ENCODE data around the gene ITGA3. TPM values are rescaled to one million over a fixed set of nuclear protein-coding genes. Genes with fewer than 3 reads are reported as not detected.

The ITGA3 gene
- total RNA-seq, 1 experiment from 2014 or later: 22.5 TPM

GRCh38 chr17:50065056-50065455, 9.1 kb downstream of the ITGA3 start:
- Histone ChIP-seq H4K8ac (replicated peaks; ENCODE audit: insufficient read length, low read depth, low read length) (no peak overlapping the region), H4K5ac (ENCODE audit: insufficient read length, low read depth, low read length) (no peak overlapping the region), H3K18ac (ENCODE audit: insufficient read length, low read depth, low read length) (no peak overlapping the region), H4K91ac (ENCODE audit: insufficient read length, low read depth, low read length) (no peak overlapping the region), H4K20me1 (ENCODE audit: control insufficient read depth, insufficient read depth, insufficient read length) (no peaks in the 10 kb centered on the region), H2BK20ac (ENCODE audit: low read depth, low read length, poor library complexity, severe bottlenecking) (no peak overlapping the region), H3K23me2 (ENCODE audit: insufficient read length, low read depth, low read length, poor library complexity, severe bottlenecking) (no peaks in the 10 kb centered on the region), H3K56ac (ENCODE audit: insufficient read length, low read depth, low read length) (no peak overlapping the region), H3K9me3 (ENCODE audit: control insufficient read depth, low read depth, low read length) (no peaks in the 10 kb centered on the region), H3K79me2 (ENCODE audit: insufficient read depth, low read length) (no peaks in the 10 kb centered on the region; the same call in 1 of the 2 replicates), H2BK120ac (ENCODE audit: low read depth, low read length, poor library complexity, severe bottlenecking) (no peak overlapping the region), H3K4me2 (ENCODE audit: insufficient read depth, insufficient read length, low read length) (no peak overlapping the region), H3K4ac (ENCODE audit: low read depth, low read length) (no peak overlapping the region), H2AK5ac (ENCODE audit: insufficient read length, low read length) (no peak overlapping the region), H2BK15ac (ENCODE audit: low read depth, low read length) (no peak overlapping the region), H2BK5ac (ENCODE audit: insufficient read length, low read length) (no peak overlapping the region), H3K14ac (ENCODE audit: insufficient read depth, low read length) (no peak overlapping the region), H3K23ac (ENCODE audit: insufficient read length, low read depth, low read length) (no peak overlapping the region), H3K27me3 (ENCODE audit: insufficient read depth, low read length) (no peaks in the 10 kb centered on the region), H3K4me1 (ENCODE audit: insufficient read depth, low read length) (no peaks in the 10 kb centered on the region), H3K79me1 (ENCODE audit: insufficient read depth, low read depth, low read length, poor library complexity, severe bottlenecking) (no peaks in the 10 kb centered on the region), H3K9ac (ENCODE audit: extremely low read depth, insufficient read length, low read length) (no peak overlapping the region), H3T11ph (ENCODE audit: low read length) (no peak overlapping the region), H3K27ac (ENCODE audit: insufficient read length, low read depth, low read length) (no peak overlapping the region), H2BK12ac (ENCODE audit: insufficient read length, low read depth, low read length) (no peak overlapping the region), H2AFZ (ENCODE audit: low read length) (no peak overlapping the region)
- no peak for DNase-seq
- H3K4me1 Mint-ChIP-seq: peaks cover 11 to 14% of the 10 kb centered on the region in 2 experiments; a peak in 3 of 4 replicates
- peaks cover 1% of the 10 kb centered on the region; the same call in 1 of the 2 replicates for H3K27me3 Mint-ChIP-seq (ENCODE audit: low read depth)
- no peak overlapping the region for H3K27ac Mint-ChIP-seq
- no peak for TF ChIP-seq CTCF (conservative IDR thresholded peaks at IDR 0.05)
- WGBS (ENCODE audit: extremely low coverage, insufficient read length, low lambda C conversion rate): no CpG with 5 or more reads among the region's 3 CpGs
- no peaks in the 10 kb centered on the region for H3K9me3 Mint-ChIP-seq
- H3K4me3 Mint-ChIP-seq: no peak overlapping the region
- peaks cover 0 to 5% (median 0%) of the 10 kb centered on the region in 3 experiments; a peak in 1 of 7 replicates for H3K36me3 Mint-ChIP-seq (ENCODE audit: insufficient read depth in 1 of 3, low read depth in 3 of 3)
